Colon (tissue), 2 donors: Measurements from ENCODE around the gene SHC2.

ENCODE experiments used
- FAIRE-seq: peaks from 2 replicates; lab custom pipeline; 2012; peaks lifted over from hg19 to GRCh38; lab: Jason Lieb, UNC
- donor health status: control.
- donor health status: control.

Gene SHC2

DNA sequence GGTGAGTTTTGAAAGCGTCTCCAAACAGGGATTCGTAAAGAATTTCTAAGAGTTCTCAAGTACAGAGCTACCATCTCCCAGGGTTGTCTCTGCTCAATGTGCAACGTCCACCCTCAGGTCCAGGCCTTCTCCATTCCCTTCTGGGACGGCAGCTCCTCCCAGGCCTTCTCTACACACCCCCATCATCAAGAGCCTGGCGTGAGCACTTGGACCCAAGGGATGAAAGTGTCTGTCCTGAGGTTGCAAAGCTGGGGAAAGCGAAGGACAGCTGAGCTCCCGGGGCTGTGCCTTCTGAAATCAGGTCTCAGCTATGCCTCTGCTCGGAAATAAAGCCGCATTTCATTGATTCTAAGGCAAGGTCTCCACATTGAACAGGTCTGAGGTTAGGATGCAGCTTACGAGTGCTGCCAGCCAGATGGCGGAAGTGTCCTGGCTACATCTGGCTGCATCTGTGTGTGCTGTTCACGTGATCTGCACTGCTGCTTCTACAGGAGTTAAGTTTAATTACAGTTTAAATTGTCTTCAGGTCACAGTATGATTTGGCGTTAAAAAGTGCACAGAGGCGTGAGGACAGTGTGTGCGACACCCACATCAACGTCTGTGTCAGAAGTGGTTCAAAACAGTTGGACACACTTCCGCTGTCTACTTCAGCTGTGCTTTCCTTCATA is 89.2 kb downstream of the SHC2 start:
- no peak for FAIRE-seq

DNA sequence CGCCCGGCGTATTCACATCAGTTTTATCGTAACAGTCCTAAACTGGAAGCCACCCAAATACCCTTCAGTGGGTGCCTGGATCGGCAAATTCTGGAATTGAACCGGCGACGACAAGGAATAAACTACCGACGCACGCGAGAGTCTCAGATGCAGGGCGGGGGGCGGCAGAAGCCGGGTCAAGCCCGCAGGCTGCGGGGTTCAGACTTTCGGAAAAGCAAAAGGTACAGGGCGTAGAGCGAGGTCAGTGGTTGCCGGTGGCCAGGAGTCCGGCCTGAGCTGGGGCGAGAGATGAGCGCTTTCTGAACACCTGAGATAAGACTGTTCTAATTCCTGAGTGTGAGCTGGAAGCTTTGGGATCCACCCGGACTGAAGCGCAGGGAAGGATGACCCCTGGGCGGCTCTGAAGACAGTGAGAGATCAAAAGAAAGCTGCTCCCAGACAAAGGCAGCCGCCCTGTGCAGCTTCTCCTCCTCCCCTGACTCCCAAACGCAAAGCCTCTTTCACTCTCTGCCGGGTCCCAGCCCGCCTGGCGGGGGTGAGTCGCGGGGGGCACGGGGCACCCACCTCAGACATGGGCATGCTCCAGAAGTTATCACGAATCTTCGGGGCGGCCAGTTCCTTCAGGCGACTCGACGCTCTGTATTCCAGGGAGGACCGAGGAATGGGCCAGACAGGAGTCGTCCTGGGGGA is 90.0 kb downstream of the SHC2 start:
- FAIRE-seq: no peak

DNA sequence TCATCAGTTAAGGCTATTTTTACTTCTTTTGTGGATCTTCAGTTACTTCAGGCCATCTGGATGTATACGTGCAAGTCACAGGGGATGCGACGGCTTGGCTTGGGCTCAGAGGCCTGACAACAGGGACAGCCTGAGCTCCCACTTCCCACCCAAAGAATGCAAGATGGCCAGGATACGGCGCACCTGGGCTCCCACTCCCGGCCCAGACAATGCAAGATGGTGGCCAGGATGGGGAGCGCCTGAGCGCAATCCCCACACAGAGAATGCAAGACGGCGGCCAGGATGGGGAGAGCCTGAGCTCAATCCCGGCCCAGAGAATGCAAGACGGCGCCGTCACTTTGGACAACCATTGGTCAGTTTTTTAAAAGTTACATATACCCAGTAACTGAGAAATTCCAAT is 91.0 kb downstream of the SHC2 start:
- FAIRE-seq: no peak

GRCh38 chr19:369256-369655 is 91.6 kb downstream of the SHC2 start:
- FAIRE-seq: no peak

DNA sequence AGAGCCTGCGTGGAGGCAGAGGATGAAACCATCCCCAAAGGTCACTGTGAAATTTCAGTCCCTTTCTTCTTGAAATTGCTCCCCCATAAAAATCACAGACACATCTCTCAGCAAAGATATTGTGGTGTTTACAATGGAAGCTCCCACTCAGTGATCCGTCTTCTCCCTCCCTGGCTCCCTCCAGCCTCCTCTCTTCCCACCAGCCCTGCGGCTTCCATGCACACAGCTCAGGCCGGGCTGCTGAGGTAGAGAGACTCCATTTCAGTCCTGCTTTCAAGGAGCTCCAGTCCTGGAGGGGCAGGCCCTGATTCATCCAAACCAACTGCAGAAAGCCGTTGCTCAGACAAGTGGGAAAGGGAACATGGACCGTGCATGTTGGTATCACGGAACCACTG is 92.2 kb downstream of the SHC2 start:
- FAIRE-seq: no peak

DNA sequence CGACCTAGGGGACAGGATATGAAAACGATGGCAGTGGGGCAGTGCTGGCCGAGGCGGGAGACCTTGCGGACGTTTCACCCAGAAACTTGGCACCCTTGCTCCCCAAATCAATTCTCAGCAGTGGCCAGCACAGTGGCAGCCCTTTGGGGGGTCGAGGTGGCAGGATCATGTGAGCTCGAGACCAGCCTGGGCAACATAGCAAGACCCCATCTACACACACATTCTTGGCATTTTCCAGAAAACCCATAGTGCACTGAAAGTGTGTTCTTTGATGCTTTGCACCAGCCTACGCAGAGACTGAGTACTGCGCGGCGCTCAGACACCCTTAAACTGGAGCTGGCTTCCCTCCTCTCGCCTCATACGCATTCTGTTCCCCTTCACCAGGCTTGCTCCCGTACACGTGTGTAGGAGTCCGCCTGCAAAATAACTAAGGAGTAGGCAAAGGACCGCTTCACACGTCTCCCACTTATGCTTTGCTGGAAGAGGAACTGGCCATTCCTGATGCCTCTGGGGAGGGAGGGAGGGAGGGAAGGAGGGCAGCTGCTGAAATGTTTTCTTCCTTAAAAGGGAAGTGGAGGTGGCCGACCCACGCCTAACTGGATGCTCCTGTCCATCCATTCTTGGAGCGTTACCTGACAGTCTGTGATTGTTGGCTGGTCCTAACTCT is 92.7 kb downstream of the SHC2 start:
- FAIRE-seq: no peak

- no peak for FAIRE-seq
Observed at GRCh38 chr19:367561-367960, 93.3 kb downstream of the SHC2 start.

- FAIRE-seq: no peak
Observed at GRCh38 chr19:366951-367350, 93.9 kb downstream of the SHC2 start.
